HG02938 (cell line): ENCODE results near the gene NPIPB8.
"Not testable (repeated sequence)": the region's sequence is repeated elsewhere in the genome, so short reads cannot be mapped to it uniquely, and the experiment has no call there.

ENCODE experiments used
- ATAC-seq: cut with Tn5 transposase; IDR thresholded peaks from one replicate; pipeline ENCODE4 v1.9.1; 2021; ENCODE audit warnings: mild to moderate bottlenecking, moderate library complexity; ENCODE audit not compliant: unreplicated experiment

Gene NPIPB8

DNA sequence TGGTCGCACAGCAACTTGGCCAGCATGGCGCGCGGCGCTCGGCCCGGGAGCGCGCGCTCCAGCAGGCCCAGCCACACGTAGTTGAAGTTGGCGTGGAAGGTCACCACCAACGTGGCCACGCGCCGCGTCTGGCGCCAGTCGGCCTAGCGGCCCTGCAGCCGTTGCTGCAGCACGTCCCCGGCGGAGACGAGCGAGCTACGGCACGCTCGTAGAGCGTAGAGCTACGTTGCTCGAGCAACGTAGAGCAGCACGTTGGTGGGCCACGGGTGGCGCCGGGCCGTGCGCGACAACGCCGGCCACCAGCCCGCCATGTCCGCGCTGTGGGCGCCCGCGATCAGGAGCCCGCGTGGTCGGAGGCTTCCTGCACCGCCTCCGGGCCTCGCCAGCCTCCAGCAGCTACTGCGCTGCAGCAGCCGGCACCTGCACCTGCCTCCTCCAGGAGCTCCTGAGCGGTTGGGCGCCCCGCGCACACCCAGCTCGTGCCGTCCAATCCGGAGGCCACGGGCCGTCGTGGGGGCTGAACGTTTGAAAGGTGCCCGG is 14.6 kb upstream of the NPIPB8 start:
- no peak for ATAC-seq

DNA sequence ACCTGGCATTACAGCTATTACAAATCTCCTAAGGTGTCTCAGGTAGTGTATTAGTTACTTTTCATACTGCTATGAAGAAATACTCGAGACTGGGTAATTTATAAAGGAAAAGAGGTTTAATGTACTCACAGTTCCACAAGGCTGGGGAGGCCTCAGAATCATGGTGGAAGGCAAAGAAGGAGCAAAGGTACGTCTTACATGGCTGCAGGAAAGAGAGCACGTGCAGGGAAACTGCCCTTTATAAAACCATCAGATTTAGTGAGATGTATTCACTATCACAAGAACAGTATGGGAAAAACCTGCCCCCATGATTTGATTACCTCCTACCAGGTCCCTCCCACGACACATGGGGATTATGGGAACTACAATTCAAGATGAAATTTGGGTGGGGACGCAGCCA is 7.0 kb upstream of the NPIPB8 start:
- ATAC-seq, result not testable (repeated sequence)

DNA sequence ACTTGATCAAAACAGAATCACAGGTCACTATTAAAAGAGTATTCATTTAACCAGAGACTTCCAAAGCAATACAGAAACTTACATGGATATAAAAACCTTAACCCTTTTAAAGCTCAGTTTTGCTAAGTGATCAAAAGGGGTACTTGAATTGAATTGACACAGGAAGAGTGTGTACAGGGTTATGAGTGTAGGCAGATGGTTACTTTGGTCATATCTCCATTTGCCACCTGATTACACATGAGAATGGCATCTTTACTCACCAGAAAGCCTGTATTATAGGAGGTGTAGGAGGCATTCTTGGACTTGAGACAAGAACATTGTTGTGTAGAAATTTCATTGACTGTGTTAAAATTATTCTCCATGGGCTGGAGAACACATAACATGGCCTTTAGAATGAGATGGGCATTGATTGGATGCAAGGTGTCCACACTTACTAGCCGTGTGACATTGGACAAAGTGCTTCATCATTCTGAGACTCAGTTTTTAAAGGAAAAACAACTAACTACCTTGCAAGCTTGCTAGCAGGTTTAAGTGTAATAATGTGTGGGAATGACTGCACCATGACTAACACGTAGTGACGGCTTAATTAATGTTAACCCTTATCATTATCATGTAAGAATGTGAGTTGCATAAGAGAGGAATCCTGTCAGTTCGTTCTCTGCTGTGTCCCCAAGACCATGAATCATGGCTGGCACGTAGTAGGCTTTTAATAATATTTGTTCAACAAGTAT is 1.6 kb upstream of the NPIPB8 start:
- ATAC-seq, result not testable (repeated sequence)

DNA sequence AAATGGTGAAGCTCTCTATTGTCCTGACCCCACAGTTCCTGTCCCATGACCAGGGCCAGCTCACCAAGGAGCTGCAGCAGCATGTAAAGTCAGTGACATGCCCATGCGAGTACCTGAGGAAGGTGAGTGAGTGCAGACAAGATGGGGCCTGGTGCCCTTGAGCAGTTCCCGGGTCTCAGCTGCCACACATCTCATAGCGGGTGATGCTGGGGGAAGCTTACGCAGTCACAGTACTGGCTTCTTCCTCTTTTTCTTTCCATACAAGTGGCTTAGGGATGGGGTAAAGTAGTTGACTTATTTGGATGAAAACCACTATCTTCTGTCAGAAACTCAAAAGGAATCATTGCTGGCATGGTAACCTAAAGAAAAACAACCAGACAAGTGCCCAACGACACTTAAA is 494 bp downstream of the NPIPB8 start:
- ATAC-seq, result not testable (repeated sequence)

DNA sequence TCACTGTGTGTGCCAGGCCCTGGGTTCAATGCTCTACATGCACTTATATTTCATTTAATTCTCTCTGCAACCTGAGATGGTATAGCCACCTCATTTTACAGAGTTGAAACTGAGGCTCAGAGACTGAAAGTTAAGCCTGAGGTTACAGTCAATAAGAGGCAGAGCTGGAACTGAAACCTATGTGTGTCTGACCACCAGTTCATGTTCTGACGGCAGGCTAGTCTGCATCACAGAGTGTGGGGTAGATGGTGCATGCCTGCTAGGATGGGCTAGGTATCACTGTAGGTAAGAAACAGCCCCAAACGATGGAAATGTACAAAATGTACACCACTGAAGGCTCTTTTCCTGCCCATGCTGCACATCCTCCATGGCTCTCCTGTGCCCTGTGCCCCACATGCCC is 2.1 kb downstream of the NPIPB8 start:
- not testable (repeated sequence) for ATAC-seq

DNA sequence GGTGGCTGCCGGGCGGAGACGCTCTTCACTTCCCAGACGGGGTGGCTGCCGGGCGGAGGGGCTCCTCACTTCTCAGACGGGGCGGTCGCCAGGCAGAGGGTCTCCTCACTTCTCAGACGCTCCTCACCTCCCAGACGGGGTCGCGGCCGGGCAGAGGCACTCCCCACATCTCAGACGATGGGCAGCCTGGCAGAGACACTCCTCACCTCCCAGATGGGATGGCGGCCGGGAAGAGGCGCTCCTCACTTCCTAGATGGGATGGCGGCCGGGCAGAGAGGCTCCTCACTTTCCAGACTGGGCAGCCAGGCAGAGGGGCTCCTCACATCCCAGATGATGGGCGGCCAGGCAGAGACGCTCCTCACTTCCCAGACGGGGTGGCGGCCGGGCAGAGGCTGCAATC is 28.4 kb downstream of the NPIPB8 start:
- ATAC-seq, result not testable (repeated sequence)

DNA sequence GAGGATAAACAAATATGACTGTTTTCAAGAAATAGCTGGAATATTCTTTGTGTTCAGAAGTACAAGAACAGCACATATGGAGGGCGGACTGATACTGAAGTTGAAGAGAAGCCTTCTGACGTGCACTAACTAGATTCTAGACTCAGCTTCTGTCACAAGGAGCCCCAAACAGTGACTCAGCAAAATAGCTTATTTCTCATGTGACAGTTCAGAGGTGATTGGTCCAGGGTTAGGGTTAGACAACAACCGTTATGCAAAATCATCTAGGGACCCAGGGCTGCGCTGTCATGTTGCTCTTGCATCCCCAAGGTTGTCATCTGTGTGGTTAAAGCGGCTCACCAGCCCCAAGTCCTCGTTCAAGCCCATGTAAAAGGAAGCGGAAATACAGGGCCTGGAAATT is 29.6 kb downstream of the NPIPB8 start:
- ATAC-seq, result not testable (repeated sequence)

DNA sequence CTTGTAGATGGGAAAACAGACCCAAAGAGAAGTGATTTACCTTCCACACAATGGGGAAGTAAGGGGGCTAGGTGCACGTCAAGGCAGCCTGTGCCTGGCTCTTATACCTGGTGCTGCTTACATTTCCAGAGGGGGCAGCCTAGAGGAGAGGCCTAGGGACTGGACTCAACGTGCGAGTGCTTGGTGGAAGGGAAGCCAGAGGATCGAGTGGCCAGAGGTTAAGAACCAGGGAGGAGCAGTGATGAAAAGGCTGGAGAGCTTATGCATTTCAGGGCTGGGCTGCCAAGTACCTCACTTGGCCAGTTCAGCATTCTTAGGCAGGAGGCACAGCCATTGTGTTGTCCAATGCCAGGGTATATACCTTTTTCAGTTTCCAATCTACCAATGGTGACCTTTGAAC is 30.3 kb downstream of the NPIPB8 start:
- not testable (repeated sequence) for ATAC-seq

DNA sequence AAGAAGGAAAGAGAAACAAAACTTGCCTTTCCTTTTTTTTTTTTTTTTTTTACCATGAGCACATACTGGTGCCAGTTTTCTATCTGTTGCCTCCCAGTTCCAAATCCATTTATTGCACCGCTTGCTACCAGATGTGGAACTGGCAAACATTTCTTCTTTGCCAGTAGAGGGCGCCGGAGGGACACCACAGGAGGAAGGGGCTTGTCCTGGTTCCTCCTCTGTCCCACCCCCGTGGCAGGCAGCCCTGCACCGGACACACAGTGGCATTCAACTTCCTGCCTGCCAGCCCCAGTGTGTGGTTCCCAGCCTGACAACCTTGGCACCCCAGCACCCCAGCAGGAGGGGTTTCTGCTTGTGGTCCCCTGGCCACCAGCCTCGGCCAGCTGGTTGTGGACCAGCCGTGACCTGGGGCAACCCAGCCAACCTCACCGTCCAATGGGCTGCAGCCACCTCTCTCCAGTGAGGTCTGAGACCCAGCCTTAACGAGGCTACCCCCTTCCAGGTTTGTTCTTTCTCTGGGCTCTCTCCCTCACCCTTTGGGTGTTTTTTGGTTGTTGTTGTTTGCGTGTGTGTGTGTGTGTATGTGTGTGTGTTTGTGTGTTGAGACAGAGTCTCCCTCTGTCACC is 50.6 kb downstream of the NPIPB8 start:
- ATAC-seq, result not testable (repeated sequence)

DNA sequence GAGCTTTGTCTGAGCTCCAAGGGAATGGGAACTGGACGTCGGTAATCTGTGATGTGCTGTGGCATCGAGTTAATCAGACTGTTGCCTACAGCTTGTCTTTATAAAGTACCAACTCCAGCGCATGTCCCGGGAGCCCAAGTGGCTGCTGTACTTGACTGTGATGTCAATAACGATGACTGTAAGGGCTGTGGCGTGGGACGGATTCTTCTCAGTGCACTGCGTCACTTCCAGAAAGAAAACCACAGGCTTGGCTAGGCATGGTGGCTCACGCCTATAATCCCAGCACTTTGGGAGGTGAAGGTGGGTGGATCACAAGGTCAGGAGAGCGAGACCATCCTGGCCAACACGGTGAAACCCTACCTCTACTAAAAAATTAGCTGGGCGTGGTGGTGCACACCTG is 51.6 kb downstream of the NPIPB8 start:
- not testable (repeated sequence) for ATAC-seq

DNA sequence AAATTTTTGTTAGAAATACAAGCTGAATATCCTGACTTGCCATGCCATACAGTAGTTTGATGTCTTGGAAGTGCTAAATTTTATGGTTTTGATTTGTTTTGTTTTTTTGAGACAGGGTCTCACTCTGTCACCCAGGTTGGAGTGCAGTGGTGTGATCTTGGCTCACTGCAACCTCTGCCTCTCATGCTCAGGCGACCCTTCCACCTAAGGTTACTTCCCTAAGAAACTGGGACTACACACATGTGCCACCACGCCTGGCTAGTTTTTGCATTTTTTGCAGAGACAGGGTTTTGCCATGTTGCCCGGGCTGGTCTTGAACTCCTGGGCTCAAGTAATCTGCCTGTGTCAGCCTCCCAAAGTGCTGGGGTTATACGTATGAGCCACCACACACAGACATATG is 53.9 kb downstream of the NPIPB8 start:
- not testable (repeated sequence) for ATAC-seq

DNA sequence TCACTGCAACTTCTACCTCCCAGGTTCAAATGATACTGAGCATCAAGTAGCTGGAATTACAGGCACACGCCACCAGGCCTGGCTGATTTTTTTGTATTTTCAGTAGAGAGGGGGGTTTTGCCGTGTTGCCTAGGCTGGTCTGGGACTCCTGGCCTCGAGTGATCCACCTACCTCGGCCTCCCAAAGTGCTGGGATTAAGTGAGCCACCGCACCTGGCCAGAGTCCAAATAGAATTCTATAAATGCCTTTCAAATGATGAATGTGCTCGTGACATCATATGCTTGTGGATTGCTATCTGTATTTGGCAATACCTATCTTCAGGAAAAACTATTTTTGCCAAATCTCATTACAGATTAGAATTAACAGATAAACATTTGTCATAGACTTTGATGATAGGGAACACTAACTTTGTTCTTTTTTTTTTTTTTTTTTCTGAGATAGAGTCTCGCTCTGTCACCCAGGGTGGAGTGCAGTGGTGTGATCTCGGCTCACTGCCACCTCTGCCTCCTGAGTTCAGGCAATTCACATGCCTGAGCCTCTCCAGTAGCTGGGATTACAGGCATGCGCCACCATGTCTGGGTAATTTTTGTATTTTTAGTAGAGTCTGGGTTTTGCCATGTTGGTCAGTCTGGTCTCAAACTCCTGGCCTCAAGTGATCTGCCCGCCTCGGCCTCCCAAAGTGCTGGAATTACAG is 55.5 kb downstream of the NPIPB8 start:
- ATAC-seq, result not testable (repeated sequence)

DNA sequence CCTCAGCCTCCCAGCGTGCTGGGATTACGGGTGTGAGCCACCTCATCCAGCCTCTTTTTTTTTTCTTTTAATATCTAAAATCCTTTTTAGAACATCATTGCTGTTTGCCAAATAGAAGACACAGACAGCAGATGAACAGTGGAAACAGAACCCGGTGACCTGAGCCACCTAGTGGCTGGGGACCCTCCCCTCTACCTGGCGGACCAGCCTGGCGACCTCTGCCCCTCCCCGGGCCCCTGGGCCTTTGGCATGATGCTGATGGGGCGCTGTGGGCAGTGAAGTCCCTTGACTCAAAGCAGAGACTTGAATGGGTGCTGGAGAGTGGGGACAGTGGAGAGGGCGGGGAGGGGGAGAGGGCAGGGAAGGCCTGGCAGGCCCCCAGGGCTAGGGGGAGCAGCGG is 61.9 kb downstream of the NPIPB8 start:
- ATAC-seq, result not testable (repeated sequence)

DNA sequence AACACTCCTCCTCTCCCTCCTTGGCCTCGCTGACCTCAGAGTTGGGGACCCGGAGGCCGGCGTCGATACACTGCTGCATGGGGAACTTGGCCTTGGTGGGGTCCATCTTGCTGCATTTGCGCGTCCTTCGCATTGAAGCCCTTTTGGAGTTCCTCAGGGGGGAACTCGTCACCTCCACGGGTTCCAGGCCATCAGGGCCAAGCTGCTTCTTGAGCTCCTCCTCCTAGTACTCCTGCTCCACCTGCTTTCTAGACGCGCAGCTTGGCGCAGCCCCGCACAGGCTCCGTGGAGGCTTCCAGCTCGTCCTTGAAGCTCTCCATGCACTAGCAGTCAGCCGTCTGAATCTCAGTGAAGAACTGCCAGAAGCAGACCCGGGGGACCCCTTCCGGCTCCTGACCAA is 62.5 kb downstream of the NPIPB8 start:
- ATAC-seq, result not testable (repeated sequence)

DNA sequence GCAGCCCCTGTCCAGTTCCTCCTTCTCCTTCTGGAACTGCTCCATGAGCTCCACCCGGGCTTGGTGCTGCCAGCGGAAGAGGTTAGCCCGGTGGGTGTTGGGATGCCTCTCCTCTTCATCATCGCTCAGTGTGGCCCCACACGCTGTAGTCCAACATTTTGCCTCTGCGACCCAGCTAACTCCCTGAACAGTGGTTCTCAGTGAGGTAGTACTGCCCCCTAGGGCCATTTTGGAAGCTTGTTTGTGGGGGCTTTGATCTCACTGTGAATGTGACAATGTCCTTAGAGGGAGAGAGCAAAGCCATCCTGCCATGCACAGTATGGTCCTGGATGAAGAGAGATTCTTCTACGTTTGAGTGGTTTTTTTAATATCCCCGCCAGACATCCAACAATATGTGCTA is 63.5 kb downstream of the NPIPB8 start:
- not testable (repeated sequence) for ATAC-seq

DNA sequence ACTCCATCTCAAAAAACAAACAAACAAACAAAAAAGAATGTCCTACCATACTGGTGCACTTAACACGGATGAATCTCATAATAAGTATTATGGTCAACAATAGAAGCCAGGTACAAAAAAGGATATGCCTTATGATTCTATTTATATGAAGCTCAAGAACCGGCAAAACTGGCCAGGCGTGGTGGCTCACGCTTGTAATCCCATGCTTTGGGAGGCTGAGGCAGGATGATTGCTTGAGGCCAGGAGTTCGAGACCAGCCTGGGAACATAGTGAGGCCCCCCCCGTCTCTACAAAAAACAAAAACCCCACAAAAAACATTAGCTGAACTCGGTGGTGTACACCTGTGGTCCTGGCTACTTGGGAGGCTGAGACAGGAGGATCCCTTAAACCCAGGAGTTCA is 66.4 kb downstream of the NPIPB8 start:
- ATAC-seq, result not testable (repeated sequence)
